Peyer's patch (tissue), 4 donors: ENCODE results near the gene POLR2L.

Source experiments
- CTCF ChIP-seq, 6 experiments: fragments of 450-650 bp in 4 of 6; fragments of 200-600 bp in 2 of 6; sonication (generic) in 1 of 6; IDR thresholded peaks; one replicate each; pipeline ENCODE4 v1.5.1; 2017 to 2019; ENCODE audit warnings: antibody characterized with exemption in 6 of 6, mild to moderate bottlenecking in 3 of 6, moderate library complexity in 1 of 6
- POLR2A ChIP-seq, 2 donors: fragments of 450-650 bp; IDR thresholded peaks; one replicate each; pipeline ENCODE4 v1.5.1; 2017; ENCODE audit warnings: antibody characterized with exemption in 2 of 2, mild to moderate bottlenecking in 2 of 2, moderate library complexity in 2 of 2

GRCh38 chr11:796565-797295, 45.6 kb downstream of the POLR2L start:
- TF ChIP-seq POLR2A (IDR thresholded peaks at IDR 0.05) = no peak
- TF ChIP-seq CTCF (IDR thresholded peaks at IDR 0.05) = no peak
